ENCODE data around the gene HOGA1. TPM values are rescaled to one million over a fixed set of nuclear protein-coding genes. Genes with fewer than 3 reads are reported as not detected.

Gene HOGA1
- total RNA-seq, 1 experiment from 2014 or later, result 0.08 TPM

- DNase-seq (ENCODE audit: low read depth, low spot score) (no peak), ATAC-seq (no peak)
- TF ChIP-seq SIN3A (IDR thresholded peaks at IDR 0.05; ENCODE audit: borderline replicate concordance, insufficient read depth, low read depth, low read length), result no peak
- TF ChIP-seq REST (IDR thresholded peaks at IDR 0.05; ENCODE audit: insufficient read depth in 1 of 2, low read depth in 2 of 2, low read length in 1 of 2), result no peak
- no peak for TF ChIP-seq POLR2AphosphoS5 (IDR thresholded peaks at IDR 0.05; ENCODE audit: low read depth, low read length)
- no peak for TF ChIP-seq CTCF (IDR thresholded peaks at IDR 0.05)
- no peak for TF ChIP-seq TCF7L2 (IDR thresholded peaks at IDR 0.05; ENCODE audit: low read depth, low read length)
- no TSS peak for BruUV-seq (replicated peaks)
- in situ Hi-C loops (cut with HindIII; ENCODE audit: low pct_unique_long_range_greater_than_20kb, low sequenced_read_pairs) (no loop called here), intact Hi-C loops (cut with micrococcal nuclease; ENCODE audit: unreplicated experiment) (no loop called here)
- Histone ChIP-seq H3K27ac (ENCODE audit: low read length) (no peak overlapping the region), H3K4me3 (ENCODE audit: low read depth in 2 of 2, low read length in 2 of 2) (no peak overlapping the region), H3K4me1 (ENCODE audit: control insufficient read depth, insufficient read depth, low read length) (peaks cover 13% of the 10 kb centered on the region), H3K27me3 (ENCODE audit: control insufficient read depth, insufficient read depth, low read length) (no peaks in the 10 kb centered on the region), H3K9me3 (ENCODE audit: control insufficient read depth, insufficient read depth, low read depth, low read length) (no peaks in the 10 kb centered on the region), H3K36me3 (ENCODE audit: control insufficient read depth, insufficient read depth, low read length) (no peaks in the 10 kb centered on the region)
- ChIA-PET CTCF (interaction anchor here (1.6 kb wide), 1 partner anchor 13 kb away, joined by 7 read pairs; the partner anchor contains the start of gene ANKRD2), POLR2A (no interaction called here)
Measured at GRCh38 chr10:97584798-97585438, 729 bp downstream of the HOGA1 start.

GRCh38 chr10:97585439-97585811 lies 1.2 kb downstream of the HOGA1 start:
- no peaks in the 10 kb centered on the region for H3K36me3 ChIP-seq (ENCODE audit: control insufficient read depth, insufficient read depth, low read length)
- intact Hi-C loops (cut with micrococcal nuclease; ENCODE audit: unreplicated experiment), result no loop called here
- in situ Hi-C loops (cut with HindIII; ENCODE audit: low pct_unique_long_range_greater_than_20kb, low sequenced_read_pairs), result no loop called here
- no peak for DNase-seq (ENCODE audit: low read depth, low spot score)
- BruUV-seq (replicated peaks), result no TSS peak
- H3K27me3 ChIP-seq (ENCODE audit: control insufficient read depth, insufficient read depth, low read length), result no peaks in the 10 kb centered on the region
- peaks cover 13% of the 10 kb centered on the region for H3K4me1 ChIP-seq (ENCODE audit: control insufficient read depth, insufficient read depth, low read length)
- ChIA-PET CTCF (interaction anchor here (0.5 kb wide), 1 partner anchor 86 kb away, joined by 3 read pairs; no protein-coding TSS in a partner anchor), POLR2A (no interaction called here)
- no peak for TF ChIP-seq SIN3A (IDR thresholded peaks at IDR 0.05; ENCODE audit: borderline replicate concordance, insufficient read depth, low read depth, low read length)
- TF ChIP-seq POLR2AphosphoS5 (IDR thresholded peaks at IDR 0.05; ENCODE audit: low read depth, low read length), result no peak
- TF ChIP-seq CTCF (IDR thresholded peaks at IDR 0.05), result no peak
- no peak for TF ChIP-seq REST (IDR thresholded peaks at IDR 0.05; ENCODE audit: insufficient read depth in 1 of 2, low read depth in 2 of 2, low read length in 1 of 2)
- no peak for TF ChIP-seq TCF7L2 (IDR thresholded peaks at IDR 0.05; ENCODE audit: low read depth, low read length)
- H3K9me3 ChIP-seq (ENCODE audit: control insufficient read depth, insufficient read depth, low read depth, low read length), result no peaks in the 10 kb centered on the region
- ATAC-seq, result no peak
- no peak overlapping the region for H3K4me3 ChIP-seq (ENCODE audit: low read depth in 2 of 2, low read length in 2 of 2)
- peak overlapping the region; percentile 18; the same call in 1 of the 2 replicates for H3K27ac ChIP-seq (ENCODE audit: low read length)

All from Panc1 (cell line).